ENCODE data around the gene SH3GL1.
"Not testable (repeated sequence)": the region's sequence is repeated elsewhere in the genome, so short reads cannot be mapped to it uniquely, and the experiment has no call there.

The SH3GL1 gene

DNA sequence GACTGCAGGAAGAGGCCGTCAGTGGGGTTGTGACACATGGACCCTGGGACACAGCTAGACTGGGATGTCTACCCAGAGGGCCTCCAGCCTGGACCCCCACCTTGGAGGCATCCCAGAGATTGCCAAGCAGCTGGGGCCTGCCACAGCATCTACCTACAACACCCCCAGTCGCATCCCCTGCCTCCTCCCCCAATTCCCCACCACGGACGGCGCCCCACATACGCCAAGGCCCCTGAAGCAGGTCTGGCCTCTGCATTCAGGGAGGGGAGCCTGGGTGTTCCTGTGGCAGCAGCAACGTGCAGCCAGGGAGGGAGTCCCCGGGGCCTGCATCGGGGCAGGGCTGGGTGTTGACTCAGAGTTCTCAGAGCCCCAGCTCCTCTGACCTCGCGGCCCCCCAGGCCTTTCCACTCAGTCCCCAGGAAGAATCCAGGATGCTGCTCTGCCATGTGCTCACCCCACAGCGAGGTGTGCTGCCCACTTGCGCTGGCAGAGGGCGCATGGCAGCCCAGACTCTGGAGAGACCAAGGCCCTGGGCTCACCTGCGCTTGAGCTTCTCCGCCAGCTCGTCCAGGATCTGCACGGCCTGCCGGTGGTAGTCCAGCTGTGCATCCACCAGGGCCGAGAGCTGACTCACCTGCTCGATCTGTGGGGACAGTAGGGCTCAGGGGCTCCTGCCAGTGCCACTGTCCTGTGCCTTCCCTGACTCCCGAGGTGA, 37.4 kb downstream of the SH3GL1 start:
- no peak for DNase-seq

DNA sequence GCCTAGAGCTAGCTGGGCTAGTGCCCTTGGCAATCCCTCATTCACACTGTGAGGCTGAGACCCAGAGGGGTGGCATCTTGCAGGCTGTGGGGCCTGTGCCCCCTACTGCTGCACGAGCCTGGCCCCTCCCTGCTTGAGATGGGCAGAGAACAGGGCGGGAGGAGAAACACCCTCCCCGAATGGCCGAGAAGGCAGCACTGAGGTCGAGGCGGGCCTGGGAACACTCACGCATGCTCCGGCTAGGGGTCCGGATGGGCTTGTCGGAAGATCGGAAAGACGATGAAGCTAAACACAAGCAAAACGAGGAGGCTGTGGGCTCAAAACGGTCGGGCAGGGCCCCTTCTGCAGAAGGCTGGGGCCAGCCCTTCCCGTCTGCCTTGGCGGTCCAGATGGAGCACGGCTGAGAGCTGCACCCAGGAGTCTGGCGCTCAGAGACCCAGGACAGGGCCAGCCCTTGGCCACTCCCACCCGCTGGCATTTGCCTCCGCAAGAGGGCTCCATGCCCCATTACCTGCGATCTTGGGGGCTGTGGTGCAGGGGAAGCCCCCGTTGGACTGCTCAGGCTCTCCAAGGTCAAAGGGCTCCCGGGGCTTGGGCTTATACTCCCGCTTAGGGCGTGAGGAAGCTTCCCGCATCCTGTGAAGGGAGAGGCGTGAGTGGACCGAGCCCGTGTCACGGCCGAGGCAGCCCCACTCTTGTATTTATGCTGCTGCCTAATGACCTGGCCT, 38.1 kb downstream of the SH3GL1 start:
- no peak for DNase-seq

DNA sequence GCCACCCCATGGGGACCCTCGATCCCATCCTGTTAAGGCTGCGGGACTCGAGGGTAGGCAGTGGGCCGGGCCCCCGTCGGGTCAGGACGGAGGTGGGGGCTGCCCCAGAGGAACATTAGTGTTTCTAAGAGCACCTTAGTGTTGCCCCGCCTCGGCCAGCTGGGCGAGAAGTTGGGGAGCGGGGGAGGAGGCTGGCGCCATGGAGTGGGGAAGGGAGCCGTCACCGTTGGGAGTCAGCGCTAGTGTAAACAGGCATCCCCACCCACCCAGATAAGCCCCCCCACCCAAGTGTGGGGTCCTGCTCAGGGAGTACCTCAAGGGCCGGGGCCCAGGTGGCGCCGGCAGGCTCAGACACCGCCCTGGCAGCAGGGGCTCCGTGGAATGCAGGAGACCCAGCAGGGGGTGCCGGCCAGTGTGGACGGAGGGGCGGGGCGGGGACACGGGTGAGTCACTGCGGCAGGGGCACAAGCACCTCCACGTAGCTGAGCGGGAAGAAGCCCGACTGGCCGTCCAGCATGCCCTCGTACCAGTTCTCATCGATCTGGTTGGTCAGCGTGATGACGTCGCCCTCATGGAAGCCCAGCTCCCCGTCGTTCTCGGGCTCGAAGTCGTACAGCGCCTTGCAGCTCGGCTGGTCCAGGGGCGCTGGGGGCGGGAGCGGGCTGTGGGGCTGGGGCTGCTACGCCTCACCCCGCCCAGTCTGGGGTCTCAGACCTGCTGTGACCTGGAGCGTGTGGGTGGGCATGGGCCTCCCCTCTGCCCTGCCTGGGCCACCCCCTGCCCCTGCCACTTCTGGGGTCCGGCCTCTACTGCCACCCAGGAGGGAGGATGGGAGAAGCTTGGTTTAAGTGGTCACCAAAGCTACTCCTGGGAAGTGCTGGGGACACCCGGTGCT, 38.9 kb downstream of the SH3GL1 start:
- DNase-seq: no peak

DNA sequence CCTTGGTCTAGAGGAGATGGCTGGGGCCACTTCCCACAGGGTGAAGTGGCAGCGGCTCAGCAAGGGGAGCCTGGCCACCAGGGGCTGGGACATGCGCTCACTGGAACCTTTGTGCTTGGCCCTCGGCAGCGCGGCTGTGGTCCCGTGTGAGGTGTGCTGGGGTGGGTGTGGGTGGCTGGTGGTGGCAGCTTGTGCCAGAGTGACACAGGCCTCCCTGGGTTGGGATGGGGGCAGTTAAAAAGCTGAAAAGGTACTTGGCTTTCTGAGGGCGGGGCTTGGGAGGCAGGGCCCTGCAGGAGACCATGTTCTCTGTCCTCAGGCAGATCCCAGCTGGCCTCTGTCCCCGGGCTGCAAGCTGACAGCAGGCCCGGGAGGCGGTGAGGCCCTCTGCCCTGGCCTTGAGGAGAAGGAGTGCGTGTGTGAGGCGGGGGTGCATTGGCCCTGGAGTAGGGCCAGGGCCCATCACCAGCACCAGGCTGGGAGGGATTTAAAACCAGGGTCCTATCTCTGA, 39.7 kb downstream of the SH3GL1 start:
- no peak for DNase-seq

DNA sequence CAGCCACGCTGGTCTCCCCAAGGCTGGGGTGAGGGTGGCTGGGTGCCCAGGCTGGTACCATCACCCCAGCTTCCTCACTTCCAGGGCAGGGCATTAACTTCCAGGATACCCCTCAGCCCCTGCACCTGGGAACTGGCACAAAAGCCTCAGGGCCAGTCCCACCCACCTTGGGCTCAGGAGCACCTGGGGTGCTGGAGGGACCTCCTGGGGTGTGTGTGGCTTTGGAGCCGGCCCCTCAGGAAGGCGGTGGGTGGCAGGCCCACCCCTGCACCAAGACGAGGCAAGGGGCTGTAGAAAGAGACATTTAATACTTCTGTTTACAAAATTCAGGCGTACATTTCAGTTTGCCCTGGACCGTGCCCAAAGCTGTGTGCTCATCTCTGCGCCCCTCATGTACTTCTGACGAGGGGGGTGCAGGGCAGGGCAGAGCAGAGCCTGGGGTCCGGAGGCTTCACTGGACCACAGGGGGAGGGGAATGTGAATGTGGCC, 40.2 kb downstream of the SH3GL1 start:
- DNase-seq: no peak

DNA sequence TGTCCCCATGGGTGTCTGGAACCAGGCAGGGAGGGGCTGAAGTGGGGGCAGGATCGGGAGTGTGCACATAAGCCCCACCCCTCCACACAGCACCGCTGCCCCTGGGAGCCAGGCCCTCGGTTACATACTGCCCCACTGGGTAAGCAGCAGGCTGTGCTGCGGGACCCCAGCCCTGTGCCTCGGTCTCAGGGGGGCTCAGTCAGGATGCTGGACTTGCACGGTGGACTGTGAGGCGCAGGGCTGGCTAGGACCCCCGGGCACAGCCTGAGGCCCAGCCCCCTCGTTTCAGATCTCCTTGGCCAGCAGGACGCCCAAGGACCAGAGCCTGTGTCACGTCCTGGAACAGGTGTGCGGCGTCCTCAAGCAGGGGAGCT, 40.7 kb downstream of the SH3GL1 start:
- DNase-seq: no peak

DNA sequence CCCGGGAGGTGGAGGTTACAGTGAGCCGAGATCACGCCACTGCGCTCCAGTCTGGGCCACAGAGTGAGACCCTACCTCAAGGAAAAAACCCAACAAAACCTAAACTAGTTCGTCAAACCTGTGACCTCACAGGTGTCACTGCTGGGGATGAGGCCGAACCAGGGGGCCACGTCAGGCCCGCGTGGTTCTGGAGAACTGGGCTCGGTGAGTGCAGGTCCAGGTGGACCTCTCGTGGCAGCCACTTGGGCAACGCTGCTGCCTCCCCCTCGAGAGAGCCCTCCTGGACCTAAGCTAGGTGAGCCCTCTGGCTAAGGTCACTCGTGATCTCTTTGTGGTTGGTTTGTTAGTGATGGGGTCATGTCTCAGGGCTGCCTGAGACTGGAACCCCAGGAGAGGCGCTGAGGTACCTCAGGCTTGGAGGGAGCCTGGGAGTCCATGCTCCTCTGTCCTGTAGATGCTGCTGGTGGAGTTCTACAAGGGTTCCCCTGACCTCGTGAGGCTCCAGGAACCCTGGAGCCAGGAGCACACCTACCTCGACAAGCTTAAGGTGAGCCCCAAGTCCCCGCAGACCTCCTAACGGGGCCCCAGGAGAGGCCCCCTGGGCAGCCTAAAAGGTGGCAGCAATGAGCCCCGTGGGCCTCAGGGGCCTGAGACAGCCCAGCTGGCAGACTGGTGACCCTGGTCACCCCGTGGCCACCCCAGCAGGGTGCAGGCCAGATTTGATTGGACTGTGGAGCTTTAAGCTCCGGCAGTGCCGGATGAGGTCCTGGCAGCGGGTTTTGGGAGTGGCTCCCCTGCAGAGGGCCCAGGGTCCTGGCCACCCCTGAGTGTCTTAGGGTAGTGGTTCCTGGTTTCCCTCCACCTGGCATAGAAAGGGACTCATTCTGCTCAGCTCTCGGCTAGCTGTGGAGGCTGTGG, 41.4 kb downstream of the SH3GL1 start:
- no peak for DNase-seq

DNA sequence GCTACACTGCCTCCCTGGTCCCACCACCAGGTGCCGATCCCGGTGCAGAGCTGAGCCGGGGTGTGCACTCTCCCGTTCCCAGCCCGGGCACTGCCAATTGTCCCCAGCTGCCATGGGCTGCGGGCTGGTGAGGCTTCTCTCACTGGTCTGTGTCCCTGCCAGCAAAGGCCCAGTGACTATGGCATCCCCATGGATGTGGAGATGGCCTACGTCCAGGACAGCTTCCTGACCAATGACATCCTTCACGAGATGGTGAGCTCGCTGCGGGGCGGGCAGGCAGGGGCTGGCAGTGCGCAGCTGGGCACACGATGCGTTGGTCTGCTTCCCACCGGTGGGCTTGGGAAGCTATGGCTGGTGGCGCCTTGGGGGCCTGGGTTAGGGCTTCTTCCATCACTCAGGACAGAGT, 42.4 kb downstream of the SH3GL1 start:
- DNase-seq: no peak

DNA sequence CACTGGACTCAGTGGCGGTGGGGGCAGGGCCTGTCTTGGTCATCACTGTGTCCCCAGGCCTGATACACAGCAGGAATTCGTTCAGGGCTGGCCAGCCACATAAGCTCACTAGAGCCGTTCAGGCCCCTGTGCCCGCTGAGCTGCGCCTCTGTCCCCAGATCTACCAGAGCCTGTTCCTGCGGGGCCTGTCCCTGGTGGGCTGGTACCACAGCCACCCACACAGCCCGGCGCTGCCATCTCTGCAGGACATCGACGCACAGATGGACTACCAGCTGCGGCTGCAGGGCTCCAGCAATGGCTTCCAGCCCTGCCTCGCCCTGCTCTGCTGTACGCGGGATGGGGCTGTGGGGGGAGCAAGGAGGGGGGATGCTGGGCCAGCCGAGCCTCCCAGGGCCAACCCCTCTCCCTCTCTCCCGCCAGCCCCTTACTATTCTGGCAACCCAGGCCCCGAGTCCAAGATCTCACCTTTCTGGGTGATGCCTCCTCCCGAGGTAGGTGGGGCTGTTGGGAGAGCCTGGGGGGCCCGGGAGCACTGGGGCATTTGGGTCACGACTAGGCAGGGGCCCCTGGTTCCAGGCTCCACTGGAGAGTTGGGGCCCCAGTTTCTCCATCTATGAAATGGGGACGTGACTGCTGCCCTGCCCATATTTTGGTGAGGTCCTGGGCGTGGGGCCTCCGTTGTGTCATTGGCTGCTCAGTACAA, 43.1 kb downstream of the SH3GL1 start:
- DNase-seq: no peak

DNA sequence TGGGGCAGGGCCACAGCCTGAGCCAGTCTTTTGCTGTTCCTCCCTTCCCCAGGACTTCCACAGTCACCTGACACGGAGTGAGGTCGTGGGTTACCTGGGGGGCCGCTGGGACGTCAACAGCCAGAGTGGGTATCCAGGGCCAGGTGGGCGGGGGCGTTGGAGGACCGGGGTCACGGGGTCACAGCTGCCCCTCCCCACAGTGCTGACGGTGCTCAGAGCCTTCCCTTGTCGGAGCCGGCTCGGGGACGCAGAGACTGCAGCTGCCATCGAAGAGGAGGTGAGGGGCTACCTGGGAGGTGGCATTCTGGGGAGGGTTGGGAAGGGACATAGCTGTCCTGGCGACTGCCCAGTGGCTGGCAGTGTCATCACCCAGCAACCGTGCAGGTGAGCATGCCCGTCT, 45.5 kb downstream of the SH3GL1 start:
- no peak for DNase-seq

DNA sequence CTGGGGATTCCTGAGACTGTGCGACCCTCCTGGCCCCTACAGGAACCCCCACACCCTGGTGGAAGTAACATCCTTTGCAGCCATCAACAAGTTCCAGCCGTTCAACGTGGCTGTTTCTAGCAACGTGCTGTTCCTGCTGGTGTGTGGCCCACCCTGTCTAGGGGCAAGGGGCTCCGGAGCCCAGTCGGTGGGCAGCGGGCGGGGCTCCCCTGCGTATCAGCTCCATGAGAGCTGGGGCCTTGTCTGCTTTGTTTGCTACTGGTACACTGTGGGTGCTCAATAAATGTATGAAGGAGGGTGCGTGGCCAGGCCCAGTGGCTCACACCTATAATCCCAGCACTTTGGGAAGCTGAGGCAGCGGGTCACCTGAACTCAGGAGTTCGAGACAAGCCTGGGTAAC, 46.1 kb downstream of the SH3GL1 start:
- no peak for DNase-seq

DNA sequence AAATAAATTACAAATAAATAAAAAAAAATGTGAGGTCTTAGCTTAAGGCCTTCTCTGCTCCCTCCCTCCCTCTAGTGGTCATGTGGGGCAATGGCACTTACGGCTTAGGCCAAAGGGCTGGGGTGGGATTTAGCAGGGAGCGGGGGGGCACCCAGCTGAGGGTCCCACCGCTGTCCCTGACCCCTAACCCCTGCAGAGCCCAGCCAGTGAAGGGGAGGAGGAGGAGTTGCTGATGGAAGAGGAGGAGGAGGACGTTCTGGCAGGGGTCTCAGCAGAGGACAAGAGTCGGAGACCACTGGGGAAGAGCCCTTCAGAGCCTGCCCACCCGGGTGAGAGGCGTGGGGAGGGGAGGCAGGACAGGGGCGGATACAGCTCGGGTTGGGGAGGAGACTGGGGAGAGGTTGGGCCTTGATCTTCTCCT, 47.6 kb downstream of the SH3GL1 start:
- DNase-seq: no peak

DNA sequence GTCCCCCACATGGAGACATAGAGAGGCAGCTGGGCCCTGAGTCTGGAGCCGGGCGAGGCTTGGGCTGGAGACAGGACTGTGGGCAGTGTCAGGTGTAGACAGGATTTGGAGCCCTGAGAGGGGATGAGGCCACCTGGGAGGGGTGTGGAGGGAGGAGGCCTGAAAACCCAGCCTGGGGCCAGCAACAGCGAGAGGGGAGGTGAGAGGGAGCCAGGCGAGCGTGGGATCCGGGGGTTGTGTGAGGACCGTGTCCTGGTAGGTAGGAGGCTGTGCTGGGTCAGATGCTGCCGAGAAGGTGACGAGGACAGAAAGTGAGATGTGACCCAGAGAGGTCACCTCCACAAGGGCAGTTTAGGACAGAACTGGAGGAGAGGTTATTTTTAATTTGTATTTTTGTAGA, 49.6 kb downstream of the SH3GL1 start:
- DNase-seq: no peak

DNA sequence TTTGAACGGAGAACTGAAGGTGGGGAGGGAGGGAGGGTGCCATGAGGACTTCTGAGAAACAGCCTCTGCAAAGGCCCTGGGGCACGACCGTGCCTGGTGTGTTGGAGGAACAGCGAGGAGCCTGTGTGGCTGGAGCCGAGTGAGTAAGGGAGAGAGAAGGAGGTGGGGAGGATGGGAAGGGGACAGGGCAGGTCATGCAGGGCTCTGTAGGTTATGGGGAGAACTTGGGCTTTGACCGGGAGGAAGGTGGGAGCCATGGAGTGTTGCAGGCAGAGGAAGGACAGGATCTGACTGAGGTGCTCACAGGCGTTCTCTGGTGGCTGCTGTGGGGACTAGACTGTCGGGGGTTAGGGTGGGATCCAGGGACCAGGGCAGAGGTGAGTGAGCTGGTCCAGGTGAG, 50.2 kb downstream of the SH3GL1 start:
- no peak for DNase-seq

DNA sequence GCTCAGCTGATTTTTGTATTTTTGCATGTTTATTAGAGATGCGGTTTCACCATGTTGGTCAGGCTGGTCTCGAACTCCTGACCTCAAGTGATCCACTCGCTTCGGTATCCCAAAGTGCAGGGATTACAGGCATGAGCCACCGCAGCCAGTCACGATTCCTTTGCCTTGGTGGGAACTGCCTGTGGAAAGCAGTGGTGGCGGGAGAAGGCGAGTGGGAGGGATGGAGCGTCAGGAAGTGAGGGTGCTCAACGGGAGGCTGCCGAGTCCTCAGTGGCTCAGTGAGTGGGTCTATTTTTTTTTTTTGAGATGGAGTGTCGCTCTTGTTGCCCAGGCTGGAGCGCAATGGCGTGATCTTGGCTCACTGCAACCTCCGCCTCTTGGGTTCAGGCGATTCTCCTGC, 51.1 kb downstream of the SH3GL1 start:
- DNase-seq: not testable (repeated sequence)

DNA sequence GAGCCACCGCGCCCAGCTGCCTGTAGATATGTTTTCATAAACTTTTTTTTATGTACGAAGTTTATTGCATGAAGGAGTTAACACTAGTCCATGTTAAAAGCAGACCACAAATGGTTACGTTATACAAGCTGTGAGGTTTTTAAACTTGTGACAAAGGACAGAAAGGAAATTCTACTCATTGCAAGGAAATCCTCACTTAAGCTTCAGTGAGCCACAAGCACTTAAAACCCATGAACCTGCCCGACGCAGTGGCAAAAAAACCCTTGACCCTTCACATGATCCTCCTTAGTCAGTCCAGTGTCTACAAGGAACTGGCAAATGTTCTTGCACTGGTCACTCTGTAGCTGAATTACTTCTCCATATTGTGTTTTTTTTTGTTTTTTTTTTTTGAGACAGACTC, 52.8 kb downstream of the SH3GL1 start:
- DNase-seq: no peak

DNA sequence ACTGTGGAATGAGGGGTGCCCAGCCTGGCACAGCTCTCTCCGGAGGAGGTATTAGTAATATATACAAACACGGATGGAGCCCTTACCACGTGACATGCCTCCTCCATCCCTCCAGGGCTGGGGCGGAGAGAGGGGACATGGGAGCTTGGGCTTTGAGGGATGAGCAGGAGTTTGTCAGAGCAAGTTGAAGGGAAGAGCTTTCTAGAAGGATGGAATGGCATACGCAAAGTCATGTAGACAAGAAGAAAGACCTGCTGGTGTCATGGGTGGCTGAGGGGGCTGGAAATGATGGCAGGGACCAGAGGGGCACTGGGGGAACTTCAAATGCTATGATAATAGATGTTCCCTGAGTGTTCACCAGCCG, 54.3 kb downstream of the SH3GL1 start:
- DNase-seq: no peak

DNA sequence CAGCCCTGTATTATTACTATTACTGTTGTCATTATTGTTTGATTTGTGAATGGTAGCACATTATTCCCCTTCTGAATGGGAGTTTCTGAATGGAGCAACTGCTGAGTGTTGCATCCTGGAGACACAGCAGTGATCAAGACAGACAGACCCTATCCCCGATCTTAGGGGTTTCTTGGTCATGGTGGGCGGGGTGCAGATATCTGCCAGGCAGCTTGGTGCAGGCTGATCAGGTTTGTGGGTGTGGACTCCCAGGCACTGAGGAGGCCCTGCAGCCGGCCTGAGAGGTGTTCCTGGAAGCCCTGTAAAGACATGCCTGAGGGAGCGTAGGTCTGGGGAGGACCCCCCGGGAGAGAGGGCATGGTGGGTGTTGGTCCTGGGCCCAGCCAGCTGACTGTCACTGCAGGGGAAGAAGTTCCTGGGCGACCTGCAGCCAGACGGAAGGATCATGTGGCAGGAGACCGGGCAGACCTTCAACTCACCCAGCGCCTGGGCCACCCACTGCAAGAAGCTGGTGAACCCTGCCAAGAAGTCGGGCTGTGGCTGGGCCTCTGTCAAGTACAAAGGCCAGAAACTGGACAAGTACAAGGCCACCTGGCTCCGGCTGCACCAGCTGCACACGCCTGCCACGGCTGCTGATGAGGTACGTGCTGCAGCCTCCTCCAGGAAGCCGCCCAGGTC, 54.9 kb downstream of the SH3GL1 start:
- no peak for DNase-seq

DNA sequence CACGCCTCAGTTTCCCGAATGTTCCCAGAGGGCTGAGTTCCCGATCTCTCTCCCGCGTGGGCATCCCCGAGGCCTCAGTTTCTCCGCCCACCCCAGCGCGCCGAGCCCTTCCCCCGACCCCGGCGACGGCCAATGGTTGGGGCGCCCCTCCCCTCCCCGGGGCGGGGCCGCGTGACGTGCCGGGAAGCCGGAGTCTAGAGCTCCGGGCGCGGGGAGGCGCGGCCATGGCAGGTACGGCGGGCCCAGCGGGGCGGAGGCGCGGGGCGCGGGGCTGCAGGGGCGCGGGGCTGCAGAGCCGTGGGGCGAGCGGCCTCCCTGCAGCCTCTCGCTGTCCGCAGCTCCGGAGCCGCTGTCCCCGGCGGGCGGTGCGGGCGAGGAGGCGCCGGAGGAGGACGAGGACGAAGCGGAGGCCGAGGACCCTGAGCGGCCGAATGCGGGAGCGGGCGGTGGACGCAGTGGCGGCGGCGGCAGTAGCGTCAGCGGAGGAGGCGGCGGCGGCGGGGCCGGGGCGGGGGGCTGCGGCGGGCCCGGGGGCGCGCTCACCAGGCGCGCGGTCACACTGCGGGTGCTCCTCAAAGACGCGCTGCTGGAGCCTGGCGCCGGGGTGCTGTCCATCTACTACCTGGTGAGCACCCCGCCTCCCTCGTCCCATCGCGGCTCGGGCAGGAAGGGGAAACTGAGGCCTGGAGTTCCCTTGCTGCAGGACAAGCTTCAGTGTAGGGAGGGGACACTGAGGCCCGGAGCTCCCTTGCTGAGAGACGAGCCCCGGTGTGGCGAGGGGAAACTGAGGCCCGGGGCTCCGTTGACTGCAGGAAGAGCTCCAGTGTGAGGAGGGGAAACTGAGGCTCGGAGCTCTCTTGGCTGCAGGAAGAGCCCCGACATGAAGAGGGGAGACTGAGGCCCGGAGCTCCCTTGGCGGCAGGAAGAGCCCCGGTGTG, 56.7 kb downstream of the SH3GL1 start, which contains the start of gene MPND:
TSS of gene MPND (plus strand) at position 193 of the 938 bp plus-strand sequence. CDS start at position 225, 32 bp downstream.
- peak; percentile 38 for DNase-seq

All from GF-D8 (cell line).